HepG2 (cell line): ENCODE results near the gene KIN. TPM values are rescaled to one million over a fixed set of nuclear protein-coding genes. Genes with fewer than 3 reads are reported as not detected.

ENCODE experiments used
- ARNTL ChIP-seq: sonication (generic); formaldehyde crosslinking; IDR thresholded peaks from 2 replicates; pipeline ENCODE4 v1.4.0; 2020; ENCODE audit warnings: mild to moderate bottlenecking, missing genetic modification reagents
- CCDC6 ChIP-seq: sonication (generic); formaldehyde crosslinking; IDR thresholded peaks from 2 replicates; pipeline ENCODE4 v1.8.1; 2022; ENCODE audit warnings: mild to moderate bottlenecking, missing genetic modification reagents, moderate library complexity
- CSRNP2 ChIP-seq: sonication (generic); formaldehyde crosslinking; conservative IDR thresholded peaks from 2 replicates; pipeline ENCODE4 v1.8.0; 2022; ENCODE audit warnings: low read depth, missing genetic modification reagents
- DR1 ChIP-seq: sonication (generic); formaldehyde crosslinking; IDR thresholded peaks from 2 replicates; pipeline ENCODE4 v1.8.0; 2021; ENCODE audit warnings: mild to moderate bottlenecking, missing genetic modification reagents, inconsistent platforms
- GFI1 ChIP-seq: sonication (generic); formaldehyde crosslinking; IDR thresholded peaks from 2 replicates; pipeline ENCODE4 v1.5.0; 2020; ENCODE audit warnings: missing genetic modification reagents, mild to moderate bottlenecking, borderline replicate concordance
- GRHL1 ChIP-seq: sonication (generic); formaldehyde crosslinking; conservative IDR thresholded peaks from 2 replicates; pipeline ENCODE4 v1.8.0; 2022; ENCODE audit warnings: missing genetic modification reagents
- GTF2F1 ChIP-seq: fragments of 150-350 bp; IDR thresholded peaks from 2 replicates; pipeline ENCODE4 v1.6.1; 2014; ENCODE audit warnings: low read length
- HNF1B ChIP-seq: sonication (generic); formaldehyde crosslinking; IDR thresholded peaks from 2 replicates; pipeline ENCODE4 v1.5.1; 2020; ENCODE audit warnings: mild to moderate bottlenecking, moderate library complexity, missing genetic modification reagents
- PCBP2 ChIP-seq: fragments of 200-400 bp; formaldehyde crosslinking; optimal IDR thresholded peaks from 2 replicates; pipeline ENCODE3; 2018; ENCODE audit warnings: low read length, low read depth; ENCODE audit not compliant: poor library complexity, severe bottlenecking
- REST ChIP-seq, 2 experiments: IDR thresholded peaks; 2 replicates each; pipeline ENCODE4 v1.6.1; 2011 to 2012; ENCODE audit warnings: low read length in 2 of 2, borderline replicate concordance in 1 of 2, low read depth in 1 of 2, mild to moderate bottlenecking in 1 of 2, moderate library complexity in 1 of 2
- SAFB2 ChIP-seq: sonication (generic); formaldehyde crosslinking; IDR thresholded peaks from 2 replicates; pipeline ENCODE4 v1.5.1; 2020; ENCODE audit warnings: missing genetic modification reagents, low read depth, mild to moderate bottlenecking, borderline replicate concordance
- SKI ChIP-seq: fragments of 450-650 bp; IDR thresholded peaks from one replicate; pipeline ENCODE4 v1.6.1; 2018; ENCODE audit warnings: mild to moderate bottlenecking; ENCODE audit not compliant: partially characterized antibody
- STAT6 ChIP-seq: sonication (generic); formaldehyde crosslinking; IDR thresholded peaks from 2 replicates; pipeline ENCODE4 v1.4.0; 2020; ENCODE audit warnings: missing genetic modification reagents, mild to moderate bottlenecking, borderline replicate concordance
- TCF7 ChIP-seq: sonication (generic); IDR thresholded peaks from 2 replicates; pipeline ENCODE4 v1.6.1; 2016; ENCODE audit warnings: antibody characterized with exemption, low read depth
- THAP11 ChIP-seq: IDR thresholded peaks from 2 replicates; pipeline ENCODE4 v1.6.1; 2016; ENCODE audit warnings: missing biosample characterization, missing genetic modification reagents
- ZFP1 ChIP-seq: IDR thresholded peaks from 2 replicates; pipeline ENCODE4 v1.6.1; 2016
- ZNF12 ChIP-seq: sonication (generic); formaldehyde crosslinking; IDR thresholded peaks from 2 replicates; pipeline ENCODE4 v1.5.0; 2020; ENCODE audit warnings: missing genetic modification reagents
- ZNF441 ChIP-seq: sonication (generic); formaldehyde crosslinking; IDR thresholded peaks from 2 replicates; pipeline ENCODE4 v1.7.0; 2021; ENCODE audit warnings: missing genetic modification reagents, borderline replicate concordance
- ZNF589 ChIP-seq: sonication (generic); formaldehyde crosslinking; conservative IDR thresholded peaks from 2 replicates; pipeline ENCODE4 v1.8.0; 2022; ENCODE audit warnings: mild to moderate bottlenecking, moderate library complexity, missing genetic modification reagents
- ZNF720 ChIP-seq: sonication (generic); formaldehyde crosslinking; IDR thresholded peaks from 2 replicates; pipeline ENCODE4 v1.4.0; 2020; ENCODE audit warnings: missing genetic modification reagents
- polyA plus RNA-seq, 8 experiments: library from polyadenylated mRNA; depleted of rRNA in 3 of 8; stranded (reverse) in 7 of 8; unstranded in 1 of 8; fragments of >200 nt; fragmentation: Illumina TruSeq in 4 of 8; extraction: Trizol in 4 of 8; gene quantifications; 2 replicates each; pipeline versions ENCODE4 v1.2.1 to v1.2.3, GENCODE V29; 2011 to 2016; ENCODE audit warnings: low read depth in 4 of 8, missing spikeins in 1 of 8, mixed read lengths in 1 of 8; ENCODE audit not compliant: insufficient read depth in 1 of 8
- total RNA-seq, 5 experiments: library from RNA; depleted of rRNA; stranded (reverse); fragments of >200 nt; fragmentation: Illumina TruSeq; extraction: Trizol; gene quantifications; 2 replicates each; pipeline ENCODE4 v1.2.3, GENCODE V29; 2016; ENCODE audit warnings: low read depth in 1 of 5

The KIN gene
- total and polyA plus RNA-seq, 2 of the 13 experiments (the other 11 are each of a cell fraction or from before 2014, with no cell fraction given), result 4.9 to 23.2 TPM

GRCh38 chr10:7795605-7796004, 7.8 kb upstream of the KIN start (continued):
- TF ChIP-seq REST (IDR thresholded peaks at IDR 0.05; ENCODE audit: borderline replicate concordance in 1 of 2, low read depth in 1 of 2, low read length in 2 of 2) (no peak), ZFP1 (CRISPR knock-in tag) (0 out of 2 replicates have a peak, but pooled peaks have one; percentile 38), ZNF589 (CRISPR knock-in tag) (no peak), ZNF441 (CRISPR knock-in tag) (no peak), ZNF12 (no peak), ARNTL (CRISPR knock-in tag) (no peak), SAFB2 (CRISPR knock-in tag) (no peak), SKI (no peak), CSRNP2 (CRISPR knock-in tag) (no peak), HNF1B (CRISPR knock-in tag) (no peak), THAP11 (no peak), DR1 (CRISPR knock-in tag) (no peak), CCDC6 (no peak), STAT6 (CRISPR knock-in tag) (no peak), ZNF720 (no peak), GTF2F1 (no peak), PCBP2 (no peak), TCF7 (no peak), GFI1 (CRISPR knock-in tag) (0 out of 2 replicates have a peak, but pooled peaks have one; percentile 43), GRHL1 (no peak)
